ENCODE results near the gene LRRC36. TPM values are rescaled to one million over a fixed set of nuclear protein-coding genes. Genes with fewer than 3 reads are reported as not detected.

The LRRC36 gene
- total RNA-seq, 1 experiment from 2014 or later: not detected

DNA sequence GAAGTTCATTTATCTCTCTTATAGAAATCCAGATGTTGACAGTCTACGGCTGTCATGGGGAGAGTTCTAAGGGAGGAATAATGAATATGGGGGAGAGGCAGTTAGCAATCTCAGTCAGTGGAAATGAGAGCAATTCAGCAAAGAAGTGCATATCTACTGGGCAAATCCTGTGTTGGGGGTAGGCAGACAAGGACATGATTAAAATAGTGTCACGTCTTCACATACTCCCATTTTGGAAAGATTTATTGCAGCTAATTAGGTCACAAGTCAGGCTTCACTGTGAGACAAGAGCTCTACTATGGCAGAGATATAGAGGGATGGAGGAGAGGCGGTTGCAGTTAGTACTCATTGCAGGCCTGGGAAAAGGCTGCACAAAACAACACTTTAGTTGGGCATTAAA lies 29.8 kb downstream of the LRRC36 start:
- Histone ChIP-seq H4K20me1 (ENCODE audit: insufficient read depth) (no peaks in the 10 kb centered on the region), H3K9me2 (ENCODE audit: insufficient read depth) (no peaks in the 10 kb centered on the region), H3K27ac (ENCODE audit: low read depth, low read length) (no peak overlapping the region), H3K4me3 (replicated peaks in 1 of 2; ENCODE audit: low read depth in 1 of 2, low read length in 2 of 2) (no peak overlapping the region), H3K36me3 (ENCODE audit: control insufficient read depth in 1 of 2, insufficient read depth in 2 of 2, low read length in 2 of 2) (no peaks in the 10 kb centered on the region), H2AFZ (ENCODE audit: low read depth, low read length, poor library complexity, severe bottlenecking) (no peak overlapping the region), H3K27me3 (ENCODE audit: insufficient read depth, low read length) (no peaks in the 10 kb centered on the region), H3K9ac (ENCODE audit: low read length) (no peak overlapping the region), H3K9me3 (ENCODE audit: control insufficient read depth in 1 of 2, insufficient read depth in 1 of 2, low read depth in 1 of 2, low read length in 2 of 2) (no peaks in the 10 kb centered on the region), H3K4me1 (ENCODE audit: control insufficient read depth in 1 of 2, insufficient read depth in 2 of 2, low read length in 2 of 2) (no peaks in the 10 kb centered on the region), H3K79me2 (ENCODE audit: insufficient read depth, low read length) (no peaks in the 10 kb centered on the region), H3K4me2 (ENCODE audit: low read length) (no peak overlapping the region)
- ChIA-PET POLR2A (no interaction called here), CTCF (no interaction called here), RAD21 (ENCODE audit: low non-redundant PET in 1 of 2, low total read pairs in 2 of 2, uncharacterized antibody in 2 of 2, unreplicated experiment in 2 of 2) (no interaction called here)
- DNase-seq (ENCODE audit: low read depth, low spot score) (no peak), ATAC-seq (no peak)
- TF ChIP-seq POLR2A (IDR thresholded peaks at IDR 0.05; ENCODE audit: borderline replicate concordance, extremely low read depth, insufficient read depth, insufficient read length) (no peak), EZH2phosphoT487 (IDR thresholded peaks at IDR 0.05; ENCODE audit: borderline replicate concordance) (no peak), RAD21 (IDR thresholded peaks at IDR 0.05; ENCODE audit: low read depth) (no peak), EZH2 (IDR thresholded peaks at IDR 0.05) (no peak), SRF (IDR thresholded peaks at IDR 0.05; ENCODE audit: low read depth) (no peak), YY1 (IDR thresholded peaks at IDR 0.05; ENCODE audit: extremely low read depth, insufficient replicate concordance, low read depth, low read length) (no peak)
- TF ChIP-seq, protein P1, sequence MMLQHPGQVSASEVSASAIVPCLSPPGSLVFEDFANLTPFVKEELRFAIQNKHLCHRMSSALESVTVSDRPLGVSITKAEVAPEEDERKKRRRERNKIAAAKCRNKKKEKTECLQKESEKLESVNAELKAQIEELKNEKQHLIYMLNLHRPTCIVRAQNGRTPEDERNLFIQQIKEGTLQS (IDR thresholded peaks at IDR 0.05): no peak
- TF ChIP-seq, protein P2, sequence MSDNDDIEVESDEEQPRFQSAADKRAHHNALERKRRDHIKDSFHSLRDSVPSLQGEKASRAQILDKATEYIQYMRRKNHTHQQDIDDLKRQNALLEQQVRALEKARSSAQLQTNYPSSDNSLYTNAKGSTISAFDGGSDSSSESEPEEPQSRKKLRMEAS (IDR thresholded peaks at IDR 0.05): no peak
- intact Hi-C loops (cut with micrococcal nuclease): no loop called here
- no TSS peak for BruUV-seq (replicated peaks)

DNA sequence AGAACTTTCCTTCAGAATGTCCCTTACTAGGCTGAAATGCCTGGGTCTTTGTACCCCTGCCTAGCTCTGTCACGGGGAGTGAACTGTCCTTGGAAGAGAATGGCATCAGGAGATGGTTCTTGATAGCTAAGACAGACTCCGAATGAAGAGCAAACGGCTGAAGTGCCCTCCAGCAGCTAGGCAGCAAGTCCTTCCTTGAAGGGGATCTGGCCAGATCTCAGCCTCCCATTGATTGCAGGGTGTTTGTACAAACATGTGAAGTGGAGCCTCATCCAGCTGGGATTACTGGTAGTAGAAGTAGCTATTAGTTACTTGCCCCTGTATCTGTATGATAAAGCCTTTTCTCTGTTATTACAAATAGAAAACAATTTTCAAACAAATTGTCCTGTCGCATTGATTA lies 30.9 kb downstream of the LRRC36 start:
- Histone ChIP-seq H3K4me3 (replicated peaks in 1 of 2; ENCODE audit: low read depth in 1 of 2, low read length in 2 of 2) (no peak overlapping the region), H3K9ac (ENCODE audit: low read length) (no peak overlapping the region), H3K27me3 (ENCODE audit: insufficient read depth, low read length) (no peaks in the 10 kb centered on the region), H3K4me1 (ENCODE audit: control insufficient read depth in 1 of 2, insufficient read depth in 2 of 2, low read length in 2 of 2) (peaks cover 0 to under 1% of the 10 kb centered on the region in 2 experiments; a peak in 1 of 4 replicates), H3K27ac (ENCODE audit: low read depth, low read length) (no peak overlapping the region), H3K79me2 (ENCODE audit: insufficient read depth, low read length) (no peaks in the 10 kb centered on the region), H3K36me3 (ENCODE audit: control insufficient read depth in 1 of 2, insufficient read depth in 2 of 2, low read length in 2 of 2) (no peaks in the 10 kb centered on the region), H4K20me1 (ENCODE audit: insufficient read depth) (no peaks in the 10 kb centered on the region), H3K9me3 (ENCODE audit: control insufficient read depth in 1 of 2, insufficient read depth in 1 of 2, low read depth in 1 of 2, low read length in 2 of 2) (no peaks in the 10 kb centered on the region), H3K9me2 (ENCODE audit: insufficient read depth) (no peaks in the 10 kb centered on the region), H3K4me2 (ENCODE audit: low read length) (no peak overlapping the region), H2AFZ (ENCODE audit: low read depth, low read length, poor library complexity, severe bottlenecking) (no peak overlapping the region)
- DNase-seq (ENCODE audit: low read depth, low spot score) (no peak), ATAC-seq (no peak)
- CTCF ChIA-PET: no interaction called here
- RAD21 ChIA-PET (ENCODE audit: low non-redundant PET in 1 of 2, low total read pairs in 2 of 2, uncharacterized antibody in 2 of 2, unreplicated experiment in 2 of 2): no interaction called here
- no TSS peak for BruUV-seq (replicated peaks)
- intact Hi-C loops (cut with micrococcal nuclease): no loop called here
- POLR2A ChIA-PET: no interaction called here
- no peak for TF ChIP-seq YY1 (IDR thresholded peaks at IDR 0.05; ENCODE audit: extremely low read depth, insufficient replicate concordance, low read depth, low read length)
- no peak for TF ChIP-seq SIN3A (IDR thresholded peaks at IDR 0.05; ENCODE audit: low read depth)
- no peak for TF ChIP-seq POLR2AphosphoS5 (IDR thresholded peaks at IDR 0.05; ENCODE audit: low read depth, low read length)
- no peak for TF ChIP-seq EZH2 (IDR thresholded peaks at IDR 0.05)
- TF ChIP-seq, protein P1 (IDR thresholded peaks at IDR 0.05): no peak
- TF ChIP-seq SP1 (IDR thresholded peaks at IDR 0.05; ENCODE audit: low read depth): no peak
- TF ChIP-seq, protein P3, sequence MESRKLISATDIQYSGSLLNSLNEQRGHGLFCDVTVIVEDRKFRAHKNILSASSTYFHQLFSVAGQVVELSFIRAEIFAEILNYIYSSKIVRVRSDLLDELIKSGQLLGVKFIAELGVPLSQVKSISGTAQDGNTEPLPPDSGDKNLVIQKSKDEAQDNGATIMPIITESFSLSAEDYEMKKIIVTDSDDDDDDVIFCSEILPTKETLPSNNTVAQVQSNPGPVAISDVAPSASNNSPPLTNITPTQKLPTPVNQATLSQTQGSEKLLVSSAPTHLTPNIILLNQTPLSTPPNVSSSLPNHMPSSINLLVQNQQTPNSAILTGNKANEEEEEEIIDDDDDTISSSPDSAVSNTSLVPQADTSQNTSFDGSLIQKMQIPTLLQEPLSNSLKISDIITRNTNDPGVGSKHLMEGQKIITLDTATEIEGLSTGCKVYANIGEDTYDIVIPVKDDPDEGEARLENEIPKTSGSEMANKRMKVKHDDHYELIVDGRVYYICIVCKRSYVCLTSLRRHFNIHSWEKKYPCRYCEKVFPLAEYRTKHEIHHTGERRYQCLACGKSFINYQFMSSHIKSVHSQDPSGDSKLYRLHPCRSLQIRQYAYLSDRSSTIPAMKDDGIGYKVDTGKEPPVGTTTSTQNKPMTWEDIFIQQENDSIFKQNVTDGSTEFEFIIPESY (IDR thresholded peaks at IDR 0.05; ENCODE audit: extremely low read depth, insufficient replicate concordance, low read length): no peak
- TF ChIP-seq, protein P4, sequence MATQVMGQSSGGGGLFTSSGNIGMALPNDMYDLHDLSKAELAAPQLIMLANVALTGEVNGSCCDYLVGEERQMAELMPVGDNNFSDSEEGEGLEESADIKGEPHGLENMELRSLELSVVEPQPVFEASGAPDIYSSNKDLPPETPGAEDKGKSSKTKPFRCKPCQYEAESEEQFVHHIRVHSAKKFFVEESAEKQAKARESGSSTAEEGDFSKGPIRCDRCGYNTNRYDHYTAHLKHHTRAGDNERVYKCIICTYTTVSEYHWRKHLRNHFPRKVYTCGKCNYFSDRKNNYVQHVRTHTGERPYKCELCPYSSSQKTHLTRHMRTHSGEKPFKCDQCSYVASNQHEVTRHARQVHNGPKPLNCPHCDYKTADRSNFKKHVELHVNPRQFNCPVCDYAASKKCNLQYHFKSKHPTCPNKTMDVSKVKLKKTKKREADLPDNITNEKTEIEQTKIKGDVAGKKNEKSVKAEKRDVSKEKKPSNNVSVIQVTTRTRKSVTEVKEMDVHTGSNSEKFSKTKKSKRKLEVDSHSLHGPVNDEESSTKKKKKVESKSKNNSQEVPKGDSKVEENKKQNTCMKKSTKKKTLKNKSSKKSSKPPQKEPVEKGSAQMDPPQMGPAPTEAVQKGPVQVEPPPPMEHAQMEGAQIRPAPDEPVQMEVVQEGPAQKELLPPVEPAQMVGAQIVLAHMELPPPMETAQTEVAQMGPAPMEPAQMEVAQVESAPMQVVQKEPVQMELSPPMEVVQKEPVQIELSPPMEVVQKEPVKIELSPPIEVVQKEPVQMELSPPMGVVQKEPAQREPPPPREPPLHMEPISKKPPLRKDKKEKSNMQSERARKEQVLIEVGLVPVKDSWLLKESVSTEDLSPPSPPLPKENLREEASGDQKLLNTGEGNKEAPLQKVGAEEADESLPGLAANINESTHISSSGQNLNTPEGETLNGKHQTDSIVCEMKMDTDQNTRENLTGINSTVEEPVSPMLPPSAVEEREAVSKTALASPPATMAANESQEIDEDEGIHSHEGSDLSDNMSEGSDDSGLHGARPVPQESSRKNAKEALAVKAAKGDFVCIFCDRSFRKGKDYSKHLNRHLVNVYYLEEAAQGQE (IDR thresholded peaks at IDR 0.05; ENCODE audit: low read depth): no peak
- TF ChIP-seq, protein P2 (IDR thresholded peaks at IDR 0.05): no peak
- no peak for TF ChIP-seq CBX3 (IDR thresholded peaks at IDR 0.05; ENCODE audit: low read depth)
- no peak for TF ChIP-seq JUND (IDR thresholded peaks at IDR 0.05)
